Endothelial cell of umbilical vein (primary cell): ENCODE data around the gene GRK5. TPM values are rescaled to one million over a fixed set of nuclear protein-coding genes. Genes with fewer than 3 reads are reported as not detected.

Experiments
- BruUV-seq: library from RNA; stranded (reverse); fragments of 400-500 nt; replicated peaks from 2 replicates; lab custom pipeline; 2021; lab: Mats Ljungman, UMichigan
- CTCF ChIA-PET: fragments of 300-600, 350-600 bp; sonication (Branson Sonifier 250); formaldehyde crosslinking; loops from one replicate; lab custom pipeline; 2021; ENCODE audit warnings: antibody characterized with exemption, inconsistent platforms; lab: Charles Lee
- POLR2A ChIA-PET: fragments of 300-600, 350-600 bp; sonication (Branson Sonifier 250); formaldehyde crosslinking; loops from one replicate; lab custom pipeline; 2021; ENCODE audit warnings: antibody characterized with exemption, inconsistent platforms; lab: Charles Lee
- DNase-seq: peaks from one replicate; pipeline ENCODE4 v3.0.0-alpha.2; 2011; ENCODE audit warnings: low read depth, low spot score
- FAIRE-seq: peaks from 2 replicates; lab custom pipeline; 2011; peaks lifted over from hg19 to GRCh38; lab: Jason Lieb, UNC
- H2AFZ ChIP-seq: 2 replicates; pipeline ENCODE4 v1.6.0; 2012; ENCODE audit warnings: low read depth, low read length, control low read depth, inconsistent platforms
- H3K27ac ChIP-seq: 2 replicates; pipeline ENCODE4 v1.5.1; 2011; ENCODE audit warnings: low read depth, mild to moderate bottlenecking, control low read depth, low read length, moderate library complexity; ENCODE audit not compliant: insufficient read depth
- H3K27me3 ChIP-seq, 2 experiments: 2 replicates each; pipeline versions ENCODE4 v1.6.0 to v1.6.1; 2011; ENCODE audit warnings: low read length in 2 of 2, mixed read lengths in 1 of 2; ENCODE audit not compliant: control insufficient read depth in 2 of 2, insufficient read depth in 2 of 2
- H3K36me3 ChIP-seq, 2 experiments: 2 replicates in 1 of 2; 3 replicates in 1 of 2; pipeline ENCODE4 v1.5.1; 2011; ENCODE audit warnings: low read length in 2 of 2, mild to moderate bottlenecking in 1 of 2, moderate library complexity in 1 of 2; ENCODE audit not compliant: control insufficient read depth in 2 of 2, insufficient read depth in 2 of 2; ENCODE audit errors: extremely low read depth in 1 of 2
- H3K4me1 ChIP-seq: 3 replicates; pipeline ENCODE4 v1.5.1; 2011; ENCODE audit warnings: mild to moderate bottlenecking, low read length; ENCODE audit not compliant: control insufficient read depth, insufficient read depth; ENCODE audit errors: extremely low read depth
- H3K4me2 ChIP-seq: 2 replicates; pipeline ENCODE4 v1.6.1; 2011; ENCODE audit warnings: low read length, control low read depth, mixed read lengths; ENCODE audit not compliant: insufficient read depth
- H3K4me3 ChIP-seq, 3 experiments: fragments of 200-600 bp in 1 of 3; sonication (generic), shearing (Covaris generic) in 1 of 3; replicated peaks in 1 of 3; 2 replicates each; pipeline ENCODE4 v1.5.1; 2011 to 2016; ENCODE audit warnings: control low read depth in 3 of 3, low read length in 3 of 3, mild to moderate bottlenecking in 2 of 3, inconsistent platforms in 1 of 3, low read depth in 1 of 3, moderate library complexity in 1 of 3; ENCODE audit not compliant: insufficient read depth in 1 of 3
- H3K79me2 ChIP-seq: 2 replicates; pipeline ENCODE4 v1.6.0; 2012; ENCODE audit warnings: low read length, inconsistent platforms; ENCODE audit not compliant: control insufficient read depth, insufficient read depth
- H3K9ac ChIP-seq: replicated peaks from 2 replicates; pipeline ENCODE3; 2011; ENCODE audit warnings: low read length, control low read depth; ENCODE audit not compliant: insufficient read depth; ENCODE audit errors: extremely low read depth
- H3K9me1 ChIP-seq: replicated peaks from 3 replicates; pipeline ENCODE4 v1.6.0; 2011; ENCODE audit warnings: mild to moderate bottlenecking, low read length; ENCODE audit not compliant: control insufficient read depth, insufficient read depth; ENCODE audit errors: extremely low read depth
- H3K9me3 ChIP-seq: replicated peaks from 2 replicates; pipeline ENCODE4 v1.5.1; 2012; ENCODE audit warnings: low read length, inconsistent platforms; ENCODE audit not compliant: control insufficient read depth, insufficient read depth
- H4K20me1 ChIP-seq: replicated peaks from 2 replicates; pipeline ENCODE3; 2011; ENCODE audit warnings: mild to moderate bottlenecking, low read length; ENCODE audit not compliant: control insufficient read depth, insufficient read depth; ENCODE audit errors: extremely low read depth
- CTCF ChIP-seq, 2 donors: IDR thresholded peaks; 1 replicate in 1 of 2; 2 replicates in 1 of 2; pipeline ENCODE4 v1.5.1; 2011; ENCODE audit warnings: low read length in 2 of 2, mild to moderate bottlenecking in 2 of 2, moderate library complexity in 2 of 2, control low read depth in 1 of 2, inconsistent platforms in 1 of 2, low read depth in 1 of 2; ENCODE audit not compliant: insufficient read depth in 1 of 2; ENCODE audit errors: extremely low read depth in 1 of 2
- EZH2 ChIP-seq: IDR thresholded peaks from 2 replicates; pipeline ENCODE4 v1.6.1; 2012; ENCODE audit warnings: borderline replicate concordance, low read depth, mild to moderate bottlenecking, moderate library complexity, low read length, inconsistent platforms; ENCODE audit not compliant: severe bottlenecking
- FOS ChIP-seq: IDR thresholded peaks from 2 replicates; pipeline ENCODE4 v1.6.1; 2011; ENCODE audit warnings: mild to moderate bottlenecking, low read length, moderate library complexity, borderline replicate concordance; ENCODE audit not compliant: insufficient read depth
- GATA2 ChIP-seq: IDR thresholded peaks from 2 replicates; pipeline ENCODE4 v1.7.0; 2011; ENCODE audit warnings: low read depth, mild to moderate bottlenecking, moderate library complexity, mixed read lengths, low read length; ENCODE audit not compliant: insufficient read length, insufficient read depth
- JUN ChIP-seq: IDR thresholded peaks from 2 replicates; pipeline ENCODE4 v1.6.1; 2011; ENCODE audit warnings: borderline replicate concordance, low read depth; ENCODE audit not compliant: insufficient read length, insufficient read depth
- MAX ChIP-seq: IDR thresholded peaks from 2 replicates; pipeline ENCODE4 v1.6.1; 2011; ENCODE audit not compliant: insufficient read depth, insufficient read length
- MYC ChIP-seq: IDR thresholded peaks from one replicate; pipeline ENCODE4 v1.6.1; 2011; ENCODE audit warnings: mild to moderate bottlenecking, low read depth, low read length
- POLR2A ChIP-seq: IDR thresholded peaks from 2 replicates; pipeline ENCODE4 v1.6.1; 2012; ENCODE audit warnings: low read depth, mild to moderate bottlenecking, control low read depth, low read length
- POLR2AphosphoS5 ChIP-seq: IDR thresholded peaks from 2 replicates; pipeline ENCODE4 v1.6.1; 2012; ENCODE audit warnings: low read depth, mild to moderate bottlenecking, control low read depth, low read length, moderate library complexity; ENCODE audit not compliant: insufficient read depth
- dilution Hi-C: fragments of 300-500 bp; cut with MboI; formaldehyde crosslinking; loops from one replicate; pipeline ENCODE4 v1.15.0; 2019; ENCODE audit warnings: low sequenced_read_pairs; ENCODE audit not compliant: extremely low pct_ligation_motif_present
- intact Hi-C: fragments of 100-400 bp; cut with micrococcal nuclease; formaldehyde crosslinking; loops from one replicate; pipeline ENCODE4 v1.10.0; 2022
- polyA plus RNA-seq, 4 experiments: library from polyadenylated mRNA; depleted of rRNA in 3 of 4; stranded (reverse) in 3 of 4; unstranded in 1 of 4; fragments of >200 nt; gene quantifications; 2 replicates each; pipeline versions ENCODE4 v1.2.1 to v1.2.3, GENCODE V29; 2011 to 2012; ENCODE audit warnings: missing spikeins in 1 of 4
- total RNA-seq: library from RNA; stranded (reverse); gene quantifications from 2 replicates; pipeline ENCODE4 v1.2.3, GENCODE V29; 2021

The GRK5 gene
- total and polyA plus RNA-seq, 2 donors (not counting 3 experiments of a cell fraction or from before 2014, with no cell fraction given) = 13.1 to 29.5 TPM

GRCh38 chr10:119183664-119184412, 23.5 kb upstream of the GRK5 start:
- FAIRE-seq (no peak), DNase-seq (no peak)
- Histone ChIP-seq H3K9ac (no peak overlapping the region), H3K9me1 (no peaks in the 10 kb centered on the region), H4K20me1 (no peaks in the 10 kb centered on the region), H3K4me2 (no peak overlapping the region), H2AFZ (no peak overlapping the region), H3K36me3 (no peaks in the 10 kb centered on the region), H3K27ac (no peak overlapping the region), H3K4me3 (no peak overlapping the region), H3K9me3 (no peaks in the 10 kb centered on the region), H3K27me3 (no peaks in the 10 kb centered on the region), H3K79me2 (no peaks in the 10 kb centered on the region), H3K4me1 (peaks cover 4% of the 10 kb centered on the region)
- dilution Hi-C loops (no loop called here), intact Hi-C loops (no loop called here)
- POLR2A ChIA-PET = no interaction called here
- no peak for TF ChIP-seq GATA2
- no peak for TF ChIP-seq JUN
- no peak for TF ChIP-seq MYC
- no peak for TF ChIP-seq POLR2A
- no peak for TF ChIP-seq MAX
- TF ChIP-seq FOS = no peak
- TF ChIP-seq POLR2AphosphoS5 = no peak
- no peak for TF ChIP-seq EZH2
- TF ChIP-seq CTCF (IDR thresholded peaks at IDR 0.05; ENCODE audit: extremely low read depth in 1 of 2, insufficient read depth in 1 of 2, low read depth in 1 of 2, low read length in 2 of 2) = no peak
- no TSS peak for BruUV-seq
- CTCF ChIA-PET = interaction anchor here (1.0 kb wide), 1 partner anchor 16 kb away, joined by 3 read pairs; no protein-coding TSS in a partner anchor
